Neural progenitor cell (in vitro differentiated cells): Measurements from ENCODE around the gene CTLA4.

Experiments
- CTCF ChIP-seq: fragments of 200-600 bp; sonication (generic); IDR thresholded peaks from 2 replicates; pipeline ENCODE4 v1.5.1; 2017; ENCODE audit warnings: antibody characterized with exemption, mild to moderate bottlenecking
- EZH2 ChIP-seq: fragments of 200-600 bp; sonication (generic); IDR thresholded peaks from 2 replicates; pipeline ENCODE4 v1.6.1; 2017; ENCODE audit warnings: antibody characterized with exemption, mild to moderate bottlenecking, moderate library complexity
- EZH2phosphoT487 ChIP-seq: fragments of 200-600 bp; sonication (generic); IDR thresholded peaks from 2 replicates; pipeline ENCODE4 v1.6.1; 2017; ENCODE audit warnings: antibody characterized with exemption

GRCh38 chr2:203870481-203870880 lies 2.9 kb downstream of the CTLA4 start:
- TF ChIP-seq CTCF (no peak), EZH2phosphoT487 (no peak), EZH2 (no peak)
